ENCODE data around the gene AKAP17A. TPM values are rescaled to one million over a fixed set of nuclear protein-coding genes. Genes with fewer than 3 reads are reported as not detected.

The AKAP17A gene
- 30.8 TPM for total RNA-seq (ENCODE audit: unreplicated experiment)
- long read RNA-seq, partial matches to known transcripts: 0 of 5 reads
- long read RNA-seq, other reads (novel, unspliced or antisense): 1 of 5 reads

GRCh38 chrX:1591102-1591862 lies at the start of gene AKAP17A:
Gene AKAP17A (plus strand): TSS chrX:1591604. CDS start chrX:1593463, 1,859 bp downstream.
- Mint-ChIP-seq H3K36me3 (ENCODE audit: unreplicated experiment) (no peaks in the 10 kb centered on the region), H3K4me3 (ENCODE audit: unreplicated experiment) (peak within 1 kb of the TSS; percentile 85), H3K9me3 (ENCODE audit: unreplicated experiment) (peaks cover 2% of the 10 kb centered on the region), H3K27me3 (ENCODE audit: unreplicated experiment) (peaks cover 3% of the 10 kb centered on the region), H3K27ac (ENCODE audit: unreplicated experiment) (peak within 1 kb of the TSS; percentile 28), H3K4me1 (ENCODE audit: low read depth, unreplicated experiment) (peaks cover 2% of the 10 kb centered on the region)
- DNase-seq: peak; percentile 98
- TF ChIP-seq CTCF (IDR thresholded peaks at IDR 0.05; ENCODE audit: partially characterized antibody, unreplicated experiment): no peak

- TF ChIP-seq CTCF (IDR thresholded peaks at IDR 0.05; ENCODE audit: partially characterized antibody, unreplicated experiment): no peak
- H3K27ac Mint-ChIP-seq (ENCODE audit: unreplicated experiment): no peak overlapping the region
- no peak for DNase-seq
- H3K4me1 Mint-ChIP-seq (ENCODE audit: low read depth, unreplicated experiment): no peaks in the 10 kb centered on the region
- H3K27me3 Mint-ChIP-seq (ENCODE audit: unreplicated experiment): no peaks in the 10 kb centered on the region
- H3K4me3 Mint-ChIP-seq (ENCODE audit: unreplicated experiment): no peak overlapping the region
- H3K36me3 Mint-ChIP-seq (ENCODE audit: unreplicated experiment): peaks cover 8% of the 10 kb centered on the region
- peaks cover 8% of the 10 kb centered on the region for H3K9me3 Mint-ChIP-seq (ENCODE audit: unreplicated experiment)
Measured at GRCh38 chrX:1542994-1543725, 48.2 kb upstream of the AKAP17A start.

- H3K9me3 Mint-ChIP-seq (ENCODE audit: unreplicated experiment): peaks cover 10% of the 10 kb centered on the region
- peaks cover 3% of the 10 kb centered on the region for H3K27me3 Mint-ChIP-seq (ENCODE audit: unreplicated experiment)
- H3K4me3 Mint-ChIP-seq (ENCODE audit: unreplicated experiment): peak overlapping the region; percentile 41
- no peak for TF ChIP-seq CTCF (IDR thresholded peaks at IDR 0.05; ENCODE audit: partially characterized antibody, unreplicated experiment)
- no peak overlapping the region for H3K27ac Mint-ChIP-seq (ENCODE audit: unreplicated experiment)
- H3K36me3 Mint-ChIP-seq (ENCODE audit: unreplicated experiment): peaks cover 8% of the 10 kb centered on the region
- no peaks in the 10 kb centered on the region for H3K4me1 Mint-ChIP-seq (ENCODE audit: low read depth, unreplicated experiment)
- no peak for DNase-seq
Measured at GRCh38 chrX:1545776-1546408, 45.5 kb upstream of the AKAP17A start.

GRCh38 chrX:1546691-1547251 lies 44.6 kb upstream of the AKAP17A start:
- Mint-ChIP-seq H3K27me3 (ENCODE audit: unreplicated experiment) (peaks cover 3% of the 10 kb centered on the region), H3K27ac (ENCODE audit: unreplicated experiment) (peak overlapping the region; percentile 1), H3K4me3 (ENCODE audit: unreplicated experiment) (no peak overlapping the region), H3K4me1 (ENCODE audit: low read depth, unreplicated experiment) (no peaks in the 10 kb centered on the region), H3K36me3 (ENCODE audit: unreplicated experiment) (peaks cover 8% of the 10 kb centered on the region), H3K9me3 (ENCODE audit: unreplicated experiment) (peaks cover 10% of the 10 kb centered on the region)
- TF ChIP-seq CTCF (IDR thresholded peaks at IDR 0.05; ENCODE audit: partially characterized antibody, unreplicated experiment): no peak
- no peak for DNase-seq

All from glutamatergic neuron (in vitro differentiated cells).